CD4-positive, alpha-beta T cell (primary cell): ENCODE results near the gene FDXACB1. TPM values are rescaled to one million over a fixed set of nuclear protein-coding genes. Genes with fewer than 3 reads are reported as not detected.

Source experiments
- ATAC-seq: fragments of 200-7000 bp; cut with Tn5 transposase; one replicate; pipeline ENCODE4 v1.10.0; 2022; ENCODE audit warnings: mild to moderate bottlenecking; ENCODE audit not compliant: poor library complexity
- CTCF ChIA-PET: fragments of 350-600 bp; sonication (Branson Sonifier 250); formaldehyde crosslinking; loops from one replicate; lab custom pipeline; 2021; ENCODE audit warnings: antibody characterized with exemption, inconsistent platforms; lab: Charles Lee
- POLR2A ChIA-PET: fragments of 350-600 bp; sonication (Branson Sonifier 250); formaldehyde crosslinking; loops from one replicate; lab custom pipeline; 2021; ENCODE audit warnings: antibody characterized with exemption, inconsistent platforms; lab: Charles Lee
- DNase-seq, 14 experiments: peaks; one replicate each; pipeline ENCODE4 v3.0.0-alpha.2; 2013 to 2020; ENCODE audit warnings: mixed read lengths in 2 of 14
- H3K27ac ChIP-seq, 2 donors: one replicate each; pipeline versions ENCODE4 v1.5.1 to v1.7.0; 2013; ENCODE audit warnings: low read length in 2 of 2, low read depth in 1 of 2, mild to moderate bottlenecking in 1 of 2
- H3K27me3 ChIP-seq, 2 experiments: 1 replicate in 1 of 2; 2 replicates in 1 of 2; pipeline versions ENCODE4 v1.6.1 to v1.7.0; 2013; ENCODE audit warnings: low read length in 2 of 2, control low read depth in 1 of 2, mild to moderate bottlenecking in 1 of 2, moderate library complexity in 1 of 2; ENCODE audit not compliant: insufficient read depth in 2 of 2, control insufficient read depth in 1 of 2
- H3K36me3 ChIP-seq: one replicate; pipeline ENCODE4 v1.6.1; 2013; ENCODE audit warnings: low read length, control low read depth; ENCODE audit not compliant: insufficient read depth
- H3K4me1 ChIP-seq: one replicate; pipeline ENCODE4 v1.6.1; 2013; ENCODE audit warnings: low read length, control low read depth; ENCODE audit not compliant: insufficient read depth
- H3K4me3 ChIP-seq: one replicate; pipeline ENCODE4 v1.5.1; 2013; ENCODE audit warnings: mild to moderate bottlenecking, low read length, moderate library complexity
- H3K9me3 ChIP-seq, 2 experiments: 1 replicate in 1 of 2; 2 replicates in 1 of 2; pipeline versions ENCODE4 v1.6.1 to v1.7.0; 2013; ENCODE audit warnings: low read length in 2 of 2, mild to moderate bottlenecking in 2 of 2, control low read depth in 1 of 2, moderate library complexity in 1 of 2; ENCODE audit not compliant: control insufficient read depth in 1 of 2, insufficient read depth in 1 of 2
- H3K27ac Mint-ChIP-seq: one replicate; pipeline ENCODE4 v1.8.0; 2020; ENCODE audit warnings: mixed read lengths
- H3K27me3 Mint-ChIP-seq: one replicate; pipeline ENCODE4 v1.8.0; 2021; ENCODE audit warnings: mixed read lengths
- H3K36me3 Mint-ChIP-seq: one replicate; pipeline ENCODE4 v1.8.0; 2021; ENCODE audit warnings: low read depth, mixed read lengths
- H3K4me1 Mint-ChIP-seq: one replicate; pipeline ENCODE4 v1.8.0; 2021; ENCODE audit warnings: low read depth, mixed read lengths
- H3K4me3 Mint-ChIP-seq: one replicate; pipeline ENCODE4 v1.8.0; 2020; ENCODE audit warnings: mild to moderate bottlenecking, mixed read lengths
- H3K9me3 Mint-ChIP-seq: one replicate; pipeline ENCODE4 v1.8.0; 2020; ENCODE audit warnings: mixed read lengths
- CTCF ChIP-seq: fragments of 200-600 bp; IDR thresholded peaks from one replicate; pipeline ENCODE4 v1.8.0; 2022; ENCODE audit warnings: antibody characterized with exemption, mild to moderate bottlenecking
- intact Hi-C, 2 experiments: fragments of 100-400 bp; cut with DNase I in 1 of 2; cut with micrococcal nuclease in 1 of 2; formaldehyde crosslinking; loops; one replicate each; pipeline versions ENCODE4 v1.15.1 to v1.9.0; 2023 to 2025; cut with DNase I, micrococcal nuclease
- total RNA-seq, 174 experiments: library from RNA in 2 of 174; stranded (reverse) in 2 of 174; gene quantifications; one replicate each; pipeline ENCODE4 v1.2.3 and lab custom pipeline; 2021 to 2026

The FDXACB1 gene
- total RNA-seq, 2 experiments from 2014 or later, result 3.4 to 3.9 TPM

GRCh38 chr11:111826322-111826950 is 52.5 kb downstream of the FDXACB1 start:
- CTCF ChIA-PET, result interaction anchor here (1.5 kb wide), 1 partner anchor 15 kb away, joined by 3 read pairs; no protein-coding TSS in a partner anchor
- no peak for DNase-seq
- no peak for TF ChIP-seq CTCF
- intact Hi-C loops, result no loop called here
- Histone ChIP-seq H3K4me3 (no peak overlapping the region), H3K27ac (no peak overlapping the region), H3K4me1 (no peaks in the 10 kb centered on the region), H3K9me3 (no peaks in the 10 kb centered on the region), H3K27me3 (no peaks in the 10 kb centered on the region), H3K36me3 (peaks cover 20% of the 10 kb centered on the region)
- no peaks in the 10 kb centered on the region for H3K9me3 Mint-ChIP-seq
- peaks cover 57% of the 10 kb centered on the region for H3K36me3 Mint-ChIP-seq
- H3K27ac Mint-ChIP-seq, result no peak overlapping the region
- no peaks in the 10 kb centered on the region for H3K27me3 Mint-ChIP-seq
- H3K4me3 Mint-ChIP-seq, result no peak overlapping the region
- H3K4me1 Mint-ChIP-seq, result no peaks in the 10 kb centered on the region
- POLR2A ChIA-PET, result no interaction called here
- ATAC-seq, result no peak

Other genes with a start within 250 kb of the FDXACB1 start
- 10 to 100 TPM; 34.5 to 39.2 TPM for gene PPP2R1B, start 112.8 kb downstream of the FDXACB1 start, total RNA-seq
- 10 to 100 TPM; 31.1 to 33.4 TPM for gene ALG9, start 7.6 kb downstream of the FDXACB1 start, total RNA-seq
- gene CFAP68, start 376 bp upstream of the FDXACB1 start, total RNA-seq, result 10 to 100 TPM; 18.7 to 21.0 TPM
- not detected for gene CRYAB, start 32.6 kb upstream of the FDXACB1 start, total RNA-seq
- not detected for gene HSPB2, start 33.6 kb upstream of the FDXACB1 start, total RNA-seq
- gene C11orf52, start 39.7 kb upstream of the FDXACB1 start, total RNA-seq, result not detected
- under 1 TPM; 0.78 to 0.85 TPM for gene DIXDC1, start 58.2 kb upstream of the FDXACB1 start, total RNA-seq
- 10 to 100 TPM; 10.7 to 10.8 TPM for gene DLAT, start 146.2 kb upstream of the FDXACB1 start, total RNA-seq
- not detected for gene PIH1D2, start 194.9 kb upstream of the FDXACB1 start, total RNA-seq
- 10 to 100 TPM; 14.8 to 16.0 TPM for gene NKAPD1, start 195.1 kb upstream of the FDXACB1 start, total RNA-seq
- gene TIMM8B, start 207.6 kb upstream of the FDXACB1 start, total RNA-seq, result 10 to 100 TPM in 1 of 2 experiments, 1 to 10 TPM in 1; 9.1 to 10.5 TPM
- 10 to 100 TPM; 24.8 to 29.4 TPM for gene SDHD, start 207.7 kb upstream of the FDXACB1 start, total RNA-seq